Mammary epithelial cell (primary cell): ENCODE data around the gene CHST5.

Experiments used
- CTCF ChIP-seq, 2 donors: IDR thresholded peaks in 1 of 2; conservative IDR thresholded peaks in 1 of 2; 2 replicates each; pipeline ENCODE4 v1.5.1; 2011 to 2012; ENCODE audit warnings: inconsistent platforms in 2 of 2, low read length in 2 of 2, mild to moderate bottlenecking in 2 of 2, control low read depth in 1 of 2, low read depth in 1 of 2; ENCODE audit not compliant: insufficient read depth in 1 of 2; ENCODE audit errors: extremely low read depth in 1 of 2
- EZH2 ChIP-seq: IDR thresholded peaks from 2 replicates; pipeline ENCODE4 v1.6.1; 2012; ENCODE audit warnings: low read length, inconsistent platforms, borderline replicate concordance

- TF ChIP-seq CTCF (conservative IDR thresholded peaks at IDR 0.05 in 1 of 2, IDR thresholded peaks at IDR 0.05 in 1 of 2; ENCODE audit: extremely low read depth in 1 of 2, insufficient read depth in 1 of 2, low read depth in 1 of 2, low read length in 2 of 2) = no peak
- TF ChIP-seq EZH2 = no peak
Observed at GRCh38 chr16:75526032-75526790, 9.7 kb downstream of the CHST5 start.
